CD14-positive monocyte (primary cell): ENCODE data around the gene SQSTM1. TPM values are rescaled to one million over a fixed set of nuclear protein-coding genes. Genes with fewer than 3 reads are reported as not detected.

ENCODE experiments used
- DNase-seq, 3 donors: peaks; one replicate each; pipeline ENCODE4 v3.0.0-alpha.2; 2011 to 2022
- H2AFZ ChIP-seq: 2 replicates; pipeline ENCODE4 v1.6.0; 2012; ENCODE audit warnings: mild to moderate bottlenecking, low read depth, low read length, inconsistent platforms; ENCODE audit not compliant: insufficient read depth, poor library complexity, severe bottlenecking
- H3K27ac ChIP-seq, 2 donors: 1 replicate in 1 of 2; 2 replicates in 1 of 2; pipeline ENCODE4 v1.5.1; 2012 to 2013; ENCODE audit warnings: low read length in 2 of 2, control low read depth in 1 of 2, inconsistent platforms in 1 of 2, low read depth in 1 of 2, mild to moderate bottlenecking in 1 of 2
- H3K27me3 ChIP-seq, 2 donors: one replicate each; pipeline versions ENCODE4 v1.6.0 to v1.6.1; 2011 to 2013; ENCODE audit warnings: low read length in 2 of 2; ENCODE audit not compliant: control insufficient read depth in 2 of 2, insufficient read depth in 2 of 2
- H3K36me3 ChIP-seq, 2 donors: replicated peaks in 1 of 2; 1 replicate in 1 of 2; 2 replicates in 1 of 2; pipeline versions ENCODE4 v1.5.1 to v1.6.1; 2012 to 2013; ENCODE audit warnings: low read length in 2 of 2, control low read depth in 1 of 2, inconsistent platforms in 1 of 2, mild to moderate bottlenecking in 1 of 2; ENCODE audit not compliant: insufficient read depth in 2 of 2, control insufficient read depth in 1 of 2
- H3K4me1 ChIP-seq, 2 donors: 1 replicate in 1 of 2; 2 replicates in 1 of 2; pipeline versions ENCODE4 v1.5.1 to v1.6.1; 2012 to 2013; ENCODE audit warnings: low read length in 2 of 2, control low read depth in 1 of 2, inconsistent platforms in 1 of 2, mild to moderate bottlenecking in 1 of 2, moderate library complexity in 1 of 2; ENCODE audit not compliant: insufficient read depth in 2 of 2, control insufficient read depth in 1 of 2
- H3K4me2 ChIP-seq: replicated peaks from 2 replicates; pipeline ENCODE3; 2012; ENCODE audit warnings: low read length, moderate library complexity, mild to moderate bottlenecking; ENCODE audit not compliant: poor library complexity, severe bottlenecking; ENCODE audit errors: extremely low read depth
- H3K4me3 ChIP-seq, 3 experiments: fragments of 200-600 bp in 1 of 3; sonication (generic) in 1 of 3; replicated peaks in 1 of 3; 1 replicate in 2 of 3; 2 replicates in 1 of 3; pipeline ENCODE4 v1.5.1; 2011 to 2013; ENCODE audit warnings: low read length in 3 of 3, mild to moderate bottlenecking in 3 of 3, control low read depth in 2 of 3, low read depth in 2 of 3, inconsistent platforms in 1 of 3, moderate library complexity in 1 of 3
- H3K79me2 ChIP-seq: 2 replicates; pipeline ENCODE4 v1.6.0; 2012; ENCODE audit warnings: mild to moderate bottlenecking, control low read depth, inconsistent platforms, low read length, moderate library complexity; ENCODE audit not compliant: insufficient read depth
- H3K9ac ChIP-seq: 2 replicates; pipeline ENCODE4 v1.6.0; 2017; ENCODE audit warnings: low read length, mild to moderate bottlenecking; ENCODE audit not compliant: insufficient read depth, poor library complexity, severe bottlenecking
- H3K9me3 ChIP-seq, 2 donors: replicated peaks in 1 of 2; 1 replicate in 1 of 2; 2 replicates in 1 of 2; pipeline versions ENCODE4 v1.5.1 to v1.6.1; 2012 to 2013; ENCODE audit warnings: low read length in 2 of 2, control low read depth in 1 of 2; ENCODE audit not compliant: control insufficient read depth in 1 of 2, insufficient read depth in 1 of 2
- H4K20me1 ChIP-seq: 2 replicates; pipeline ENCODE4 v1.6.0; 2012; ENCODE audit warnings: mild to moderate bottlenecking, low read length, control low read depth, moderate library complexity; ENCODE audit not compliant: insufficient read depth
- H3K27ac Mint-ChIP-seq, 7 donors: one replicate each; pipeline ENCODE4 v1.8.0; 2020; ENCODE audit warnings: mild to moderate bottlenecking in 7 of 7, mixed read lengths in 7 of 7, moderate library complexity in 6 of 7, inconsistent platforms in 2 of 7
- H3K27me3 Mint-ChIP-seq, 3 donors: one replicate each; pipeline ENCODE4 v1.8.0; 2021 to 2022; ENCODE audit warnings: low read depth in 3 of 3, mild to moderate bottlenecking in 3 of 3, mixed read lengths in 3 of 3, moderate library complexity in 3 of 3, inconsistent platforms in 1 of 3
- H3K36me3 Mint-ChIP-seq, 2 donors: one replicate each; pipeline ENCODE4 v1.8.0; 2020; ENCODE audit warnings: mixed read lengths in 2 of 2, inconsistent platforms in 1 of 2, mild to moderate bottlenecking in 1 of 2
- H3K4me1 Mint-ChIP-seq: one replicate; pipeline ENCODE4 v1.8.0; 2020; ENCODE audit warnings: mild to moderate bottlenecking, mixed read lengths
- H3K4me3 Mint-ChIP-seq, 2 donors: one replicate each; pipeline ENCODE4 v1.8.0; 2020; ENCODE audit warnings: mild to moderate bottlenecking in 2 of 2, mixed read lengths in 2 of 2, moderate library complexity in 1 of 2
- H3K9me3 Mint-ChIP-seq, 7 donors: one replicate each; pipeline ENCODE4 v1.8.0; 2020 to 2022; ENCODE audit warnings: mixed read lengths in 7 of 7, mild to moderate bottlenecking in 6 of 7, moderate library complexity in 6 of 7, inconsistent platforms in 2 of 7
- WGBS: methylation state at CpG from one replicate; pipeline ENCODE4 v1.1.5; 2013; ENCODE audit warnings: missing lambda C conversion rate; ENCODE audit not compliant: insufficient coverage; 5-methylcytosine and 5-hydroxymethylcytosine counted together
- intact Hi-C, 2 donors: fragments of 100-400 bp; cut with micrococcal nuclease; formaldehyde crosslinking; loops; one replicate each; pipeline versions ENCODE4 v1.15.0 to v1.15.1; 2023
- polyA plus RNA-seq, 3 donors: library from polyadenylated mRNA; depleted of rRNA in 1 of 3; unstranded in 2 of 3; stranded (reverse) in 1 of 3; fragments of 300-500 nt in 2 of 3; fragments of >200 nt in 1 of 3; fragmentation: Illumina TruSeq in 2 of 3; gene quantifications; 1 replicate in 2 of 3; 2 replicates in 1 of 3; pipeline ENCODE4 v1.2.3, GENCODE V29; 2012 to 2021
- TF ChIP-seq, protein P1 (sequence below): fragments of 200-600 bp; IDR thresholded peaks from one replicate; pipeline ENCODE4 v1.8.0; 2022; ENCODE audit warnings: antibody characterized with exemption, mild to moderate bottlenecking

Gene SQSTM1
- polyA plus RNA-seq, 3 donors: 182 to 312 (median 275) TPM

GRCh38 chr5:179798771-179799643 lies 21.7 kb upstream of the SQSTM1 start:
- peaks cover 0 to 2% (median 2%) of the 10 kb centered on the region in 3 donors for H3K27me3 Mint-ChIP-seq
- Histone ChIP-seq H2AFZ (no peak overlapping the region), H3K4me2 (no peak overlapping the region), H3K27ac (no peak overlapping the region), H4K20me1 (peaks cover 88% of the 10 kb centered on the region), H3K9me3 (no peaks in the 10 kb centered on the region), H3K36me3 (peaks cover 38 to 47% of the 10 kb centered on the region in 2 donors), H3K4me3 (no peak overlapping the region), H3K4me1 (peaks cover 44 to 53% of the 10 kb centered on the region in 2 donors), H3K27me3 (no peaks in the 10 kb centered on the region), H3K79me2 (peaks cover 25% of the 10 kb centered on the region), H3K9ac (no peak overlapping the region)
- H3K4me3 Mint-ChIP-seq: no peak overlapping the region
- H3K4me1 Mint-ChIP-seq: peaks cover 37% of the 10 kb centered on the region
- TF ChIP-seq, protein P1, sequence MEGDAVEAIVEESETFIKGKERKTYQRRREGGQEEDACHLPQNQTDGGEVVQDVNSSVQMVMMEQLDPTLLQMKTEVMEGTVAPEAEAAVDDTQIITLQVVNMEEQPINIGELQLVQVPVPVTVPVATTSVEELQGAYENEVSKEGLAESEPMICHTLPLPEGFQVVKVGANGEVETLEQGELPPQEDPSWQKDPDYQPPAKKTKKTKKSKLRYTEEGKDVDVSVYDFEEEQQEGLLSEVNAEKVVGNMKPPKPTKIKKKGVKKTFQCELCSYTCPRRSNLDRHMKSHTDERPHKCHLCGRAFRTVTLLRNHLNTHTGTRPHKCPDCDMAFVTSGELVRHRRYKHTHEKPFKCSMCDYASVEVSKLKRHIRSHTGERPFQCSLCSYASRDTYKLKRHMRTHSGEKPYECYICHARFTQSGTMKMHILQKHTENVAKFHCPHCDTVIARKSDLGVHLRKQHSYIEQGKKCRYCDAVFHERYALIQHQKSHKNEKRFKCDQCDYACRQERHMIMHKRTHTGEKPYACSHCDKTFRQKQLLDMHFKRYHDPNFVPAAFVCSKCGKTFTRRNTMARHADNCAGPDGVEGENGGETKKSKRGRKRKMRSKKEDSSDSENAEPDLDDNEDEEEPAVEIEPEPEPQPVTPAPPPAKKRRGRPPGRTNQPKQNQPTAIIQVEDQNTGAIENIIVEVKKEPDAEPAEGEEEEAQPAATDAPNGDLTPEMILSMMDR: no peak
- DNase-seq: no peak
- peaks cover 44 to 45% of the 10 kb centered on the region in 2 donors for H3K36me3 Mint-ChIP-seq
- no peaks in the 10 kb centered on the region for H3K9me3 Mint-ChIP-seq
- intact Hi-C loops: loop anchor here in 1 of 2 donors (5.0 to 10.0 kb wide), 2 partner anchors 64 to 177 kb away; partner anchors contain the start of genes HNRNPH1 and MAML1
- WGBS: 96% methylated on average over 31 of the region's 36 CpGs
- peak overlapping the region in 1 of 7 donors; percentile 50 for H3K27ac Mint-ChIP-seq

DNA sequence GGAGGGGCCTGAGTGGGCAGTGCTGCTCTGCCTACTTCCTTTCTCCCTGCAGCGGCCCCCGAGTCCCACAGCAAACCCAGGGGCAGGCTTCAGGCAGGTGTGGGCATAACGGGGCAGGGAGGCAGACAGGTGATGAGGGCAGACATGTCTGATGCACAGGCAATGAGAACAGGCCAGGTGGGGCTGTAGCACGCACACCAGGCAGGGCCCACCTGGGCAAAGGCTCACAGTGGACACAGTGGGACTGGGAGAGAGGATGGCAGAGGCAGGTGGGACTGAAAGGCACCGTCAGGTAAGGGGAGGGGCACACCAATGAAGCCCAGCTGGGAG lies 21.1 kb upstream of the SQSTM1 start:
- H3K4me2 ChIP-seq: no peak overlapping the region
- H3K36me3 ChIP-seq: peaks cover 38 to 47% of the 10 kb centered on the region in 2 donors
- no peaks in the 10 kb centered on the region for H3K9me3 Mint-ChIP-seq
- H3K4me1 ChIP-seq: peaks cover 44 to 53% of the 10 kb centered on the region in 2 donors
- no peaks in the 10 kb centered on the region for H3K27me3 ChIP-seq
- WGBS: 100% methylated on average over 5 of the region's 5 CpGs
- H3K36me3 Mint-ChIP-seq: peaks cover 44 to 45% of the 10 kb centered on the region in 2 donors
- peaks cover 37% of the 10 kb centered on the region for H3K4me1 Mint-ChIP-seq
- TF ChIP-seq, protein P1: no peak
- peak overlapping the region in 1 of 7 donors; percentile 50 for H3K27ac Mint-ChIP-seq
- no peak overlapping the region for H3K4me3 ChIP-seq
- H3K27me3 Mint-ChIP-seq: peaks cover 0 to 2% (median 2%) of the 10 kb centered on the region in 3 donors
- H3K9me3 ChIP-seq: no peaks in the 10 kb centered on the region
- H2AFZ ChIP-seq: no peak overlapping the region
- intact Hi-C loops: loop anchor here in 1 of 2 donors (5.0 to 10.0 kb wide), 2 partner anchors 65 to 177 kb away; partner anchors contain the start of genes HNRNPH1 and MAML1
- peaks cover 88% of the 10 kb centered on the region for H4K20me1 ChIP-seq
- no peak overlapping the region for H3K9ac ChIP-seq
- H3K79me2 ChIP-seq: peaks cover 30% of the 10 kb centered on the region
- no peak overlapping the region for H3K27ac ChIP-seq
- H3K4me3 Mint-ChIP-seq: no peak overlapping the region
- no peak for DNase-seq
